IMR-90 (cell line): ENCODE results near the gene PEAK3. TPM values are rescaled to one million over a fixed set of nuclear protein-coding genes. Genes with fewer than 3 reads are reported as not detected.
A peak's percentile ranks its signal among the peaks of the same experiment; 100 is the strongest.

Experiments used
- ATAC-seq: fragments of 200-7000 bp; cut with Tn5 transposase; 2 replicates; pipeline ENCODE4 v1.9.1; 2020; ENCODE audit warnings: low read depth, mild to moderate bottlenecking, moderate library complexity
- BruUV-seq: library from RNA; stranded (reverse); fragments of 400-500 nt; replicated peaks from 2 replicates; lab custom pipeline; 2021; lab: Mats Ljungman, UMichigan
- CTCF ChIA-PET: fragments of 300-600 bp; formaldehyde crosslinking; extraction: SDS; loops from one replicate; lab custom pipeline; 2021; ENCODE audit warnings: antibody characterized with exemption; lab: Yijun Ruan, JAX
- POLR2A ChIA-PET: fragments of 300-600 bp; sonication (Branson Sonifier 250); formaldehyde crosslinking; loops from one replicate; lab custom pipeline; 2022; ENCODE audit warnings: antibody characterized with exemption; ENCODE audit not compliant: unreplicated experiment; lab: Charles Lee
- DNase-seq: peaks from one replicate; pipeline ENCODE4 v3.0.0; 2013
- H2AFZ ChIP-seq: replicated peaks from 2 replicates; pipeline ENCODE3; 2013; ENCODE audit warnings: low read length, mild to moderate bottlenecking; ENCODE audit not compliant: poor library complexity
- H2AK5ac ChIP-seq: 2 replicates; pipeline ENCODE4 v1.6.1; 2013; ENCODE audit warnings: low read depth, low read length, inconsistent platforms
- H2AK9ac ChIP-seq: replicated peaks from 2 replicates; pipeline ENCODE3; 2013; ENCODE audit warnings: mild to moderate bottlenecking, low read depth, low read length, moderate library complexity; ENCODE audit not compliant: poor library complexity
- H2BK120ac ChIP-seq: 2 replicates; pipeline ENCODE4 v1.6.1; 2013; ENCODE audit warnings: low read depth, low read length, inconsistent platforms
- H2BK15ac ChIP-seq: 3 replicates; pipeline ENCODE4 v1.6.1; 2013; ENCODE audit warnings: low read depth, low read length, inconsistent platforms
- H2BK20ac ChIP-seq: 2 replicates; pipeline ENCODE4 v1.6.1; 2013; ENCODE audit warnings: low read depth, mild to moderate bottlenecking, inconsistent platforms, low read length, moderate library complexity
- H2BK5ac ChIP-seq: 2 replicates; pipeline ENCODE4 v1.6.1; 2013; ENCODE audit warnings: mild to moderate bottlenecking, low read depth, low read length, inconsistent platforms; ENCODE audit not compliant: poor library complexity, severe bottlenecking
- H3K14ac ChIP-seq: replicated peaks from 2 replicates; pipeline ENCODE4 v1.6.1; 2013; ENCODE audit warnings: low read depth, low read length, inconsistent platforms
- H3K18ac ChIP-seq: 2 replicates; pipeline ENCODE4 v1.6.1; 2013; ENCODE audit warnings: low read depth, low read length, control low read depth
- H3K23ac ChIP-seq: 2 replicates; pipeline ENCODE4 v1.6.1; 2013; ENCODE audit warnings: low read depth, low read length, inconsistent platforms
- H3K27ac ChIP-seq: 2 replicates; pipeline ENCODE4 v1.5.1; 2013; ENCODE audit warnings: mild to moderate bottlenecking, control low read depth, low read length; ENCODE audit not compliant: insufficient read depth
- H3K27me3 ChIP-seq: 2 replicates; pipeline ENCODE4 v1.6.1; 2013; ENCODE audit warnings: low read length; ENCODE audit not compliant: control insufficient read depth, insufficient read depth
- H3K36me3 ChIP-seq: 2 replicates; pipeline ENCODE4 v1.6.1; 2013; ENCODE audit warnings: low read length, mixed read lengths; ENCODE audit not compliant: control insufficient read depth, insufficient read depth
- H3K4ac ChIP-seq: 2 replicates; pipeline ENCODE4 v1.6.1; 2013; ENCODE audit warnings: low read depth, low read length, inconsistent platforms
- H3K4me1 ChIP-seq: 2 replicates; pipeline ENCODE4 v1.6.1; 2013; ENCODE audit warnings: low read length, mixed read lengths; ENCODE audit not compliant: control insufficient read depth, insufficient read depth
- H3K4me2 ChIP-seq: 2 replicates; pipeline ENCODE4 v1.6.1; 2013; ENCODE audit warnings: low read depth, mild to moderate bottlenecking, control low read depth, low read length, moderate library complexity
- H3K4me3 ChIP-seq: 2 replicates; pipeline ENCODE4 v1.5.1; 2013; ENCODE audit warnings: low read depth, mild to moderate bottlenecking, control low read depth, low read length, moderate library complexity; ENCODE audit not compliant: insufficient read depth
- H3K56ac ChIP-seq: 2 replicates; pipeline ENCODE4 v1.6.1; 2013; ENCODE audit warnings: low read length, inconsistent platforms; ENCODE audit not compliant: insufficient read depth; ENCODE audit errors: extremely low read depth
- H3K79me1 ChIP-seq, 2 experiments: 2 replicates each; pipeline ENCODE4 v1.6.1; 2013; ENCODE audit warnings: low read length in 2 of 2, inconsistent platforms in 1 of 2, low read depth in 1 of 2
- H3K9ac ChIP-seq: 2 replicates; pipeline ENCODE4 v1.6.1; 2013; ENCODE audit warnings: low read depth, low read length, control low read depth
- H3K9me1 ChIP-seq: 2 replicates; pipeline ENCODE4 v1.6.1; 2013; ENCODE audit warnings: low read length, inconsistent platforms; ENCODE audit not compliant: insufficient read depth
- H3K9me3 ChIP-seq: 2 replicates; pipeline ENCODE4 v1.6.1; 2013; ENCODE audit warnings: low read length; ENCODE audit not compliant: control insufficient read depth, insufficient read depth
- H4K20me1 ChIP-seq: 2 replicates; pipeline ENCODE4 v1.6.1; 2013; ENCODE audit warnings: low read length, inconsistent platforms; ENCODE audit not compliant: insufficient read depth
- H4K5ac ChIP-seq: 2 replicates; pipeline ENCODE4 v1.6.1; 2013; ENCODE audit warnings: mild to moderate bottlenecking, low read depth, low read length, control low read depth
- H4K8ac ChIP-seq, 2 experiments: 2 replicates each; pipeline ENCODE4 v1.6.1; 2013; ENCODE audit warnings: low read depth in 2 of 2, low read length in 2 of 2, control low read depth in 1 of 2, inconsistent platforms in 1 of 2
- H4K91ac ChIP-seq: 2 replicates; pipeline ENCODE4 v1.6.1; 2013; ENCODE audit warnings: low read depth, low read length, inconsistent platforms; ENCODE audit not compliant: insufficient read depth
- BHLHE40 ChIP-seq: fragments of 150-350 bp; IDR thresholded peaks from 2 replicates; pipeline ENCODE4 v1.6.1; 2016; ENCODE audit warnings: mild to moderate bottlenecking, low read depth, low read length
- RAD21 ChIP-seq: IDR thresholded peaks from 2 replicates; pipeline ENCODE4 v1.6.1; 2012; ENCODE audit warnings: low read length, improper control_type of control experiment
- RFX5 ChIP-seq: IDR thresholded peaks from 2 replicates; pipeline ENCODE4 v1.8.0; 2012; ENCODE audit warnings: low read depth, mild to moderate bottlenecking, low read length, moderate library complexity
- SMC3 ChIP-seq: fragments of 150-350 bp; IDR thresholded peaks from 2 replicates; pipeline ENCODE4 v1.6.1; 2016; ENCODE audit warnings: low read depth, mild to moderate bottlenecking, antibody characterized with exemption, low read length, moderate library complexity
- WGBS, 2 experiments: methylation state at CpG; one replicate each; pipeline versions ENCODE4 v1.1.5 to v1.1.7; 2013; ENCODE audit warnings: missing lambda C conversion rate in 2 of 2; ENCODE audit not compliant: insufficient read length in 1 of 2; ENCODE audit errors: extremely low coverage in 2 of 2; 5-methylcytosine and 5-hydroxymethylcytosine counted together
- dilution Hi-C: fragments of 300-500 bp; cut with HindIII; formaldehyde crosslinking; loops from one replicate; pipeline ENCODE4 v1.14.3; 2018; ENCODE audit warnings: low sequenced_read_pairs; ENCODE audit not compliant: unreplicated experiment
- in situ Hi-C: fragments of 300-500 bp; cut with MboI; formaldehyde crosslinking; loops from 3 replicates; pipeline ENCODE4 v1.14.3; 2019; ENCODE audit warnings: low sequenced_read_pairs, inconsistent platforms, mixed read lengths
- intact Hi-C: fragments of 100-400 bp; cut with micrococcal nuclease; formaldehyde crosslinking; loops from 2 replicates; pipeline ENCODE4 v1.10.0; 2022
- polyA plus RNA-seq, 3 experiments: library from polyadenylated mRNA; depleted of rRNA; stranded (reverse); fragments of >200 nt; gene quantifications; 2 replicates each; pipeline ENCODE4 v1.2.3, GENCODE V29; 2012; ENCODE audit warnings: low replicate concordance in 1 of 3
- total RNA-seq: library from RNA; depleted of rRNA; stranded (reverse); fragments of >200 nt; gene quantifications from 2 replicates; pipeline ENCODE4 v1.2.3, GENCODE V29; 2012
- TF ChIP-seq, protein P1 (sequence below): conservative IDR thresholded peaks from 2 replicates; pipeline ENCODE4 v1.5.1; 2012; ENCODE audit warnings: mild to moderate bottlenecking, low read depth, low read length, improper control_type of control experiment

The PEAK3 gene
- total and polyA plus RNA-seq, 2 of the 4 experiments (the other 2 are of a cell fraction) = under 0.01 to 0.09 TPM

DNA sequence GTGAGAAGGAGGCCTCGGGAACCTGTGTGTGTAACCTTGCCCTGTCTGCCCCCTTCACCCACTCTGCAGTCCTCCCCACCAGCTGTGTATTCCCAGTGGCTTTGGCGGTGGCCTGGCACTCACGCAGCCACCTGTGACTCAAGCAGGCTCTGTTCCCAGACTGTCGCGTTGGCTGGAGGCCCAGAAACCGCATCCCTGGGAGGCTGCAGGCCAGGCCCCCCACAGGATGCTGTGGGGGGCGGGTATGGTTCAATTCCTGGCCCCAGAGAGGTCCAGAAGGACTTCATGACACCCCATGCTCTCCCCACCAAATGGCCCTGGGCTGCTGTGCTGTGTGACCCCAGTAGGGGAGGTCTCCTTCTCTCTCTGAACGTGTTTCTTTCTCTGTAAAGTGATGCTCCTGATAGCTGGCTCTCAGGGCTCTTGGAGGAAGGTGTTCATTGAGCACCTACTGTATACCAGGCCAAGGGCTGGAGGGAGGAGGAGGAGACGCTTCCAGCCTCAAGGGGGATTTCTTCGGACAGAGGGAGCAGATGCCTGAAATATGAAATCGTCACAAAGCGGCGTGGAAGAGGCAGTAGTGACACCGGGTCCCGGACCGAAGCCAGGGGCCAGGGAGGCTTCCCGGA is 27.9 kb upstream of the PEAK3 start:
- peak overlapping the region; percentile 33 for H2AFZ ChIP-seq
- peaks cover 6% of the 10 kb centered on the region; the same call in 1 of the 2 replicates for H3K4me1 ChIP-seq
- H3K18ac ChIP-seq = no peak overlapping the region
- H3K56ac ChIP-seq = no peak overlapping the region
- peaks cover 46% of the 10 kb centered on the region for H3K27me3 ChIP-seq
- H4K8ac ChIP-seq = no peak overlapping the region
- no peak overlapping the region for H2BK15ac ChIP-seq
- H3K79me1 ChIP-seq = no peaks in the 10 kb centered on the region
- no peaks in the 10 kb centered on the region for H3K36me3 ChIP-seq
- no peak overlapping the region for H2BK20ac ChIP-seq
- in situ Hi-C loops = loop anchor here (10.0 kb wide), 1 partner anchor 155 kb away; the partner anchor contains the start of gene AP3D1
- 0 out of 2 replicates have a peak, but pooled peaks cover 8% of the 10 kb centered on the region for H4K20me1 ChIP-seq
- H3K9me3 ChIP-seq = peaks cover 1% of the 10 kb centered on the region
- H2BK120ac ChIP-seq = no peak overlapping the region
- no peak overlapping the region for H3K9ac ChIP-seq
- CTCF ChIA-PET = no interaction called here
- H4K91ac ChIP-seq = no peak overlapping the region
- H3K4me2 ChIP-seq = no peak overlapping the region
- H3K9me1 ChIP-seq = no peaks in the 10 kb centered on the region
- H3K14ac ChIP-seq = no peak overlapping the region
- no peak overlapping the region for H2AK9ac ChIP-seq
- no peak overlapping the region for H2BK5ac ChIP-seq
- dilution Hi-C loops = no loop called here
- BruUV-seq = no TSS peak
- H2AK5ac ChIP-seq = no peak overlapping the region
- H3K23ac ChIP-seq = no peak overlapping the region
- WGBS, 2 experiments = 79% methylated on average over 5 of the region's 17 CpGs; no CpG with 5 or more reads in 1 of the 2 experiments
- intact Hi-C loops = no loop called here
- H4K5ac ChIP-seq = no peak overlapping the region
- TF ChIP-seq, protein P1, sequence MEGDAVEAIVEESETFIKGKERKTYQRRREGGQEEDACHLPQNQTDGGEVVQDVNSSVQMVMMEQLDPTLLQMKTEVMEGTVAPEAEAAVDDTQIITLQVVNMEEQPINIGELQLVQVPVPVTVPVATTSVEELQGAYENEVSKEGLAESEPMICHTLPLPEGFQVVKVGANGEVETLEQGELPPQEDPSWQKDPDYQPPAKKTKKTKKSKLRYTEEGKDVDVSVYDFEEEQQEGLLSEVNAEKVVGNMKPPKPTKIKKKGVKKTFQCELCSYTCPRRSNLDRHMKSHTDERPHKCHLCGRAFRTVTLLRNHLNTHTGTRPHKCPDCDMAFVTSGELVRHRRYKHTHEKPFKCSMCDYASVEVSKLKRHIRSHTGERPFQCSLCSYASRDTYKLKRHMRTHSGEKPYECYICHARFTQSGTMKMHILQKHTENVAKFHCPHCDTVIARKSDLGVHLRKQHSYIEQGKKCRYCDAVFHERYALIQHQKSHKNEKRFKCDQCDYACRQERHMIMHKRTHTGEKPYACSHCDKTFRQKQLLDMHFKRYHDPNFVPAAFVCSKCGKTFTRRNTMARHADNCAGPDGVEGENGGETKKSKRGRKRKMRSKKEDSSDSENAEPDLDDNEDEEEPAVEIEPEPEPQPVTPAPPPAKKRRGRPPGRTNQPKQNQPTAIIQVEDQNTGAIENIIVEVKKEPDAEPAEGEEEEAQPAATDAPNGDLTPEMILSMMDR = no peak
- TF ChIP-seq SMC3 = no peak
- no peak for TF ChIP-seq RFX5
- TF ChIP-seq BHLHE40 = peak; percentile 44; the same call in 1 of the 2 replicates
- TF ChIP-seq RAD21 = no peak
- POLR2A ChIA-PET = no interaction called here
- no peak overlapping the region for H3K4me3 ChIP-seq
- no peak overlapping the region for H3K4ac ChIP-seq
- DNase-seq = peak; percentile 54
- ATAC-seq = peak; percentile 30
- H3K27ac ChIP-seq = no peak overlapping the region
